Kidney (tissue), 14 donors: ENCODE results near the gene PGP. TPM values are rescaled to one million over a fixed set of nuclear protein-coding genes. Genes with fewer than 3 reads are reported as not detected.

Experiments
- DNase-seq, 5 donors: peaks; one replicate each; pipeline ENCODE4 v3.0.0-alpha.2; 2013 to 2020
- FAIRE-seq: peaks from 2 replicates; lab custom pipeline; 2012; peaks lifted over from hg19 to GRCh38; lab: Jason Lieb, UNC
- H3K27ac ChIP-seq, 2 donors: one replicate each; pipeline ENCODE4 v1.7.0; 2013; ENCODE audit warnings: low read depth in 2 of 2, low read length in 2 of 2, inconsistent platforms in 1 of 2
- H3K27me3 ChIP-seq: one replicate; pipeline ENCODE4 v1.7.1; 2013; ENCODE audit warnings: low read length, inconsistent platforms; ENCODE audit not compliant: control insufficient read depth, insufficient read depth
- H3K36me3 ChIP-seq, 3 donors: one replicate each; pipeline versions ENCODE4 v1.7.0 to v1.7.1; 2013; ENCODE audit warnings: low read length in 3 of 3, control low read depth in 1 of 3, inconsistent platforms in 1 of 3; ENCODE audit not compliant: insufficient read depth in 3 of 3, control insufficient read depth in 2 of 3
- H3K4me1 ChIP-seq, 3 donors: one replicate each; pipeline versions ENCODE4 v1.7.0 to v1.7.1; 2013; ENCODE audit warnings: low read length in 3 of 3, inconsistent platforms in 1 of 3, low read depth in 1 of 3; ENCODE audit not compliant: control insufficient read depth in 2 of 3, insufficient read depth in 2 of 3
- H3K4me3 ChIP-seq, 3 donors: one replicate each; pipeline versions ENCODE4 v1.7.0 to v1.8.1; 2013; ENCODE audit warnings: low read length in 3 of 3, control low read depth in 1 of 3, inconsistent platforms in 1 of 3
- H3K9ac ChIP-seq, 3 donors: one replicate each; pipeline versions ENCODE4 v1.7.0 to v1.7.1; 2013; ENCODE audit warnings: low read length in 3 of 3, control low read depth in 1 of 3, inconsistent platforms in 1 of 3
- H3K9me3 ChIP-seq, 3 donors: one replicate each; pipeline versions ENCODE4 v1.7.0 to v1.7.1; 2013; ENCODE audit warnings: low read length in 3 of 3, control low read depth in 1 of 3, inconsistent platforms in 1 of 3; ENCODE audit not compliant: control insufficient read depth in 2 of 3, insufficient read depth in 1 of 3
- CTCF ChIP-seq: IDR thresholded peaks from 3 replicates; pipeline ENCODE4 v1.5.1; 2012; ENCODE audit warnings: mild to moderate bottlenecking, moderate library complexity, borderline replicate concordance; ENCODE audit not compliant: insufficient read depth; ENCODE audit errors: extremely low read depth
- intact Hi-C: fragments of 100-400 bp; cut with DNase I; formaldehyde crosslinking; loops from one replicate; pipeline ENCODE4 v1.11.1; 2022
- polyA plus RNA-seq: library from polyadenylated mRNA; stranded (reverse); fragments of 350-450 nt; fragmentation: Illumina TruSeq; extraction: RNeasy Lipid Tissue Mini Kit (QIAGEN cat#74804); gene quantifications from one replicate; pipeline ENCODE4 v1.2.3, GENCODE V29; 2014; ENCODE audit warnings: low read depth, low replicate concordance; ENCODE audit not compliant: insufficient read depth
- total RNA-seq: library from RNA; stranded (reverse); fragmentation: NEBNext Ultra II Directional; extraction: Animal tissue kit (Norgen Biotek cat#: 25700); gene quantifications from one replicate; pipeline ENCODE4 v1.2.1, GENCODE V29; 2021
- donor health status: control.
- donor health status: control.
- donor health status: control.
- donor health status: control.
- donor health status: control.
- donor health status: DM: yes; HTN: yes; CAD: no.
- donor health status: Normal renal cell carcinoma (clear cell type).

The PGP gene
- total and polyA plus RNA-seq, 2 donors from 2014 or later, result 13.5 to 21.2 TPM

GRCh38 chr16:2212362-2213324 is 2.0 kb downstream of the PGP start:
- intact Hi-C loops, result no loop called here
- Histone ChIP-seq H3K9ac (peak overlapping the region in 2 of 3 donors; percentile 5 to 44), H3K36me3 (peaks cover 0 to 4% (median 0%) of the 10 kb centered on the region in 3 donors), H3K4me3 (peak overlapping the region in 1 of 3 donors; percentile 73), H3K27ac (peak overlapping the region; percentile 10 to 48), H3K27me3 (no peaks in the 10 kb centered on the region), H3K4me1 (peaks cover 0 to 25% (median 15%) of the 10 kb centered on the region in 3 donors), H3K9me3 (no peaks in the 10 kb centered on the region)
- DNase-seq (peak in 1 of 5 donors; percentile 80), FAIRE-seq (no peak)
- TF ChIP-seq CTCF, result no peak

GRCh38 chr16:2211923-2212347 is 2.7 kb downstream of the PGP start:
- FAIRE-seq (no peak), DNase-seq (peak in 1 of 5 donors; percentile 65)
- Histone ChIP-seq H3K4me1 (peaks cover 0 to 27% (median 15%) of the 10 kb centered on the region in 3 donors), H3K9me3 (no peaks in the 10 kb centered on the region), H3K9ac (no peak overlapping the region), H3K27ac (peak overlapping the region in 1 of 2 donors; percentile 48), H3K27me3 (no peaks in the 10 kb centered on the region), H3K4me3 (no peak overlapping the region), H3K36me3 (peaks cover 0 to 4% (median 0%) of the 10 kb centered on the region in 3 donors)
- intact Hi-C loops, result no loop called here
- no peak for TF ChIP-seq CTCF

GRCh38 chr16:2210386-2211365 is 4.0 kb downstream of the PGP start, which contains the start of gene BRICD5:
Gene BRICD5, minus strand, starts transcription at chr16:2210863. Its CDS starts 30 bp downstream, at chr16:2210833.
- Histone ChIP-seq H3K27ac (no peak within 1 kb of the TSS), H3K27me3 (no peaks in the 10 kb centered on the region), H3K9ac (no peak within 1 kb of the TSS), H3K4me3 (no peak within 1 kb of the TSS), H3K9me3 (no peaks in the 10 kb centered on the region), H3K36me3 (peaks cover 0 to 4% (median 0%) of the 10 kb centered on the region in 3 donors), H3K4me1 (peaks cover 0 to 37% (median 19%) of the 10 kb centered on the region in 3 donors)
- intact Hi-C loops, result no loop called here
- FAIRE-seq (no peak), DNase-seq (peak in 4 of 5 donors; percentile 41 to 70 (median 53))
- no peak for TF ChIP-seq CTCF
